Activated B cell treated with CpG ODN at 0.5 μM for 24 hours (primary cell): ENCODE results near the gene PJA2. TPM values are rescaled to one million over a fixed set of nuclear protein-coding genes. Genes with fewer than 3 reads are reported as not detected.

Source experiments
- ATAC-seq: fragments of 200-7000 bp; cut with Tn5 transposase; one replicate; pipeline ENCODE4 v1.10.0; 2021; ENCODE audit warnings: low read depth, mild to moderate bottlenecking, moderate library complexity
- CTCF ChIA-PET: fragments of 350-600 bp; sonication (Branson Sonifier 250); formaldehyde crosslinking; loops from one replicate; lab custom pipeline; 2021; ENCODE audit warnings: antibody characterized with exemption; lab: Charles Lee
- POLR2A ChIA-PET: fragments of 350-600 bp; sonication (Branson Sonifier 250); formaldehyde crosslinking; loops from one replicate; lab custom pipeline; 2021; ENCODE audit warnings: antibody characterized with exemption; lab: Charles Lee
- DNase-seq: peaks from one replicate; pipeline ENCODE4 v3.0.0; 2022
- H3K27ac Mint-ChIP-seq: one replicate; pipeline ENCODE4 v1.8.0; 2020; ENCODE audit warnings: mixed read lengths
- H3K27me3 Mint-ChIP-seq: one replicate; pipeline ENCODE4 v1.8.0; 2021; ENCODE audit warnings: mixed read lengths
- H3K36me3 Mint-ChIP-seq: one replicate; pipeline ENCODE4 v1.8.0; 2021; ENCODE audit warnings: low read depth, mixed read lengths
- H3K4me1 Mint-ChIP-seq: one replicate; pipeline ENCODE4 v1.8.0; 2021; ENCODE audit warnings: mixed read lengths
- H3K4me3 Mint-ChIP-seq: one replicate; pipeline ENCODE4 v1.8.0; 2020; ENCODE audit warnings: mild to moderate bottlenecking, mixed read lengths
- H3K9me3 Mint-ChIP-seq: one replicate; pipeline ENCODE4 v1.8.0; 2020; ENCODE audit warnings: mixed read lengths
- intact Hi-C: fragments of 100-400 bp; cut with micrococcal nuclease; formaldehyde crosslinking; loops from one replicate; pipeline ENCODE4 v1.15.1; 2024
- total RNA-seq: library from RNA; stranded (reverse); gene quantifications from 2 replicates; pipeline ENCODE4 v1.2.3, GENCODE V29; 2022
- TF ChIP-seq, protein P1 (sequence below): fragments of 200-600 bp; IDR thresholded peaks from one replicate; pipeline ENCODE4 v1.8.0; 2022; ENCODE audit warnings: antibody characterized with exemption, mild to moderate bottlenecking

PJA2 gene
- total RNA-seq, 1 donor from 2014 or later: 58.0 TPM

DNA sequence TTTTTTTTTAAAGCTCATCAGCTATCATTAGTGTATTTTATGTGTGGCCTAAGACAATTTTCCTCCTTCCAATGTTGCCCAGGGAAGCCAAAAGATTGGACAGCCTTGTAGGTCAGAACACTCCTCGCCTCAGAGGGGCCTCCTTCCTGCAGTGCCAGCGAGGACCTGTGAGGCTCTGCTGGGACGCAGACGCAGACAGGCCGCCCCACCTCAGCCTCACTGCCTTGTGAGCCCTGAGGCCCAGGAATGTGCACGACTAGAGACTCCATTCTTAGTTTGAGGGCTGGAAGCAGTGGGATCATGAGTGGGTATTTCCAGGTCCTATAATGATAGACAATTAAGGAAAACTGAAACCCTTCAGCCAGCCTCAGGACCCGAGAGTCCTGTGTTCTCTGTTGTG, 85.4 kb downstream of the PJA2 start:
- TF ChIP-seq, protein P1, sequence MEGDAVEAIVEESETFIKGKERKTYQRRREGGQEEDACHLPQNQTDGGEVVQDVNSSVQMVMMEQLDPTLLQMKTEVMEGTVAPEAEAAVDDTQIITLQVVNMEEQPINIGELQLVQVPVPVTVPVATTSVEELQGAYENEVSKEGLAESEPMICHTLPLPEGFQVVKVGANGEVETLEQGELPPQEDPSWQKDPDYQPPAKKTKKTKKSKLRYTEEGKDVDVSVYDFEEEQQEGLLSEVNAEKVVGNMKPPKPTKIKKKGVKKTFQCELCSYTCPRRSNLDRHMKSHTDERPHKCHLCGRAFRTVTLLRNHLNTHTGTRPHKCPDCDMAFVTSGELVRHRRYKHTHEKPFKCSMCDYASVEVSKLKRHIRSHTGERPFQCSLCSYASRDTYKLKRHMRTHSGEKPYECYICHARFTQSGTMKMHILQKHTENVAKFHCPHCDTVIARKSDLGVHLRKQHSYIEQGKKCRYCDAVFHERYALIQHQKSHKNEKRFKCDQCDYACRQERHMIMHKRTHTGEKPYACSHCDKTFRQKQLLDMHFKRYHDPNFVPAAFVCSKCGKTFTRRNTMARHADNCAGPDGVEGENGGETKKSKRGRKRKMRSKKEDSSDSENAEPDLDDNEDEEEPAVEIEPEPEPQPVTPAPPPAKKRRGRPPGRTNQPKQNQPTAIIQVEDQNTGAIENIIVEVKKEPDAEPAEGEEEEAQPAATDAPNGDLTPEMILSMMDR: no peak
- POLR2A ChIA-PET: no interaction called here
- Mint-ChIP-seq H3K27ac (no peak overlapping the region), H3K4me3 (no peak overlapping the region), H3K36me3 (peaks cover 30% of the 10 kb centered on the region), H3K9me3 (no peaks in the 10 kb centered on the region), H3K4me1 (no peaks in the 10 kb centered on the region), H3K27me3 (no peaks in the 10 kb centered on the region)
- CTCF ChIA-PET: no interaction called here
- intact Hi-C loops: no loop called here
- no peak for DNase-seq
- ATAC-seq: no peak

DNA sequence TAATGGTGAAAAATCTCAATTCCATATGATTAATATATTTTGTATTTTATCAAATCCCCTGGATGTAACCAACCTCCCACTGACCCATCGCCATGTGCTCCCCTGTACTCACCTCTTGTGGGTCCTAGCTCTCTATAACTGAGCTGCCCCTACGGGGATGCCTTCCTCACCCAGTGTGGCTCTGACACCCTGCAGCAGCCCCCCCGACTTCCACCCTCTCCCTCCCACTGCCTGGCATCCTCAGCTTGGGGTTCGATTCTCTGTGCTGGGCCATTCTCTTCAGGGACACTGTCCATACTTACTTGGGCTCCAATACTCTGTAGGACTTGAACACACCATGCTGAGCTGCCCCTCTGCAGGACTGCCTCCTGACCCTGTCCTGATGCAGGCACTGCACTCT, 87.1 kb downstream of the PJA2 start:
- POLR2A ChIA-PET: no interaction called here
- intact Hi-C loops: no loop called here
- CTCF ChIA-PET: no interaction called here
- H3K4me3 Mint-ChIP-seq: no peak overlapping the region
- TF ChIP-seq, protein P1: no peak
- ATAC-seq (no peak), DNase-seq (no peak)
- no peak overlapping the region for H3K27ac Mint-ChIP-seq
- H3K27me3 Mint-ChIP-seq: no peaks in the 10 kb centered on the region
- peaks cover 19% of the 10 kb centered on the region for H3K36me3 Mint-ChIP-seq
- no peaks in the 10 kb centered on the region for H3K9me3 Mint-ChIP-seq
- H3K4me1 Mint-ChIP-seq: no peaks in the 10 kb centered on the region

DNA sequence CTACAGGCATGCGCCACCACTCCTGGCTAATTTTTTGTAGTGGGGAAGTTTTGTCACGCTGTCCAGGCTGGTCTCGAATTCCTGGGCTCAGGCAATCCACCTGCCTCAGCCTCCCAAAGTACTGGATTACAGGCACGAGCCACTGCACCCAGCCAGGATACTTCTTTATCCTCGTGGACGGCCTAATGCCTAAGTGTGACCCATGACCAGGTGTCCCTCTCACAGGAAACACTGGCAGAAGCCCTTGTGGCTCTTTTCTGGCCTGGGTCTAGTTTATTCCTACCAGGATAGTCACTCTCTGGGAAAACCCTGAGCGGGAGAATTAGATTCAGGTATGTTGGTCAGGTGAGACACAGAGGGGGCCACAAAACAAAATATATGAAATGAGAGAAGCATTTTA, 90.4 kb downstream of the PJA2 start:
- DNase-seq (no peak), ATAC-seq (no peak)
- intact Hi-C loops: no loop called here
- Mint-ChIP-seq H3K27ac (no peak overlapping the region), H3K27me3 (no peaks in the 10 kb centered on the region), H3K4me1 (no peaks in the 10 kb centered on the region), H3K9me3 (no peaks in the 10 kb centered on the region), H3K36me3 (peaks cover 6% of the 10 kb centered on the region), H3K4me3 (no peak overlapping the region)
- TF ChIP-seq, protein P1: no peak
- ChIA-PET POLR2A (no interaction called here), CTCF (no interaction called here)

DNA sequence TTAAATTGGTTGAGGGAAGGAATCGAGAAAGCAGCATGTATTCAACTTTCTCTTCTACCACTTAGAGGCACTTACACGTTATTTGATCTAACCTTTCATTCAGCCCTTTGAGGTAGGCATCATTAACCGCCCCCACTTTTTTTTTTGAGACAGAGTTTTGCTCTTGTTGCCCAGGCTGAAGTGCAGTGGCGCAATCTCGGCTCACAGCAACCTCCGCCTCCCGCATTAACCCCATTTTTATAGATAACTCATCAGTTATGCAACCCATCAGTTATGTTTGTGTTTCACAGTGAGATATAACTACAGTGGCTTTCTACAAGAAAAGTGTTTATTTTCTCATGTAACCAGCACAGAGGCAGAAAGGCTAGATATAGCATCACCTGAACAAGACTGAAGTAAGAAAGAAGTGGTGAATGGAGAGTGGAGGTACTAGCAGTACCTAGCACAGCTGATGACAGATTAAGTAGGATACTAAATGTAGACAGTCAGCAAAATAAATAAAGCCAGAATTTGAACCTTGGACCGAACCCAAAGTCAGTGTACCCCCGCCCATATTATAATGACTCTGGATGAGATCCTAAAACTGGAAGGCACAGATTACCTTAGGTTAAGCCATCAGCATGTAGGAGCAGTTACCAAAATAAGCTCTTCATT, 91.2 kb downstream of the PJA2 start:
- intact Hi-C loops: no loop called here
- POLR2A ChIA-PET: no interaction called here
- CTCF ChIA-PET: no interaction called here
- DNase-seq (no peak), ATAC-seq (no peak)
- Mint-ChIP-seq H3K4me3 (no peak overlapping the region), H3K27ac (no peak overlapping the region), H3K4me1 (no peaks in the 10 kb centered on the region), H3K27me3 (no peaks in the 10 kb centered on the region), H3K36me3 (peaks cover 1% of the 10 kb centered on the region), H3K9me3 (no peaks in the 10 kb centered on the region)
- TF ChIP-seq, protein P1: no peak

DNA sequence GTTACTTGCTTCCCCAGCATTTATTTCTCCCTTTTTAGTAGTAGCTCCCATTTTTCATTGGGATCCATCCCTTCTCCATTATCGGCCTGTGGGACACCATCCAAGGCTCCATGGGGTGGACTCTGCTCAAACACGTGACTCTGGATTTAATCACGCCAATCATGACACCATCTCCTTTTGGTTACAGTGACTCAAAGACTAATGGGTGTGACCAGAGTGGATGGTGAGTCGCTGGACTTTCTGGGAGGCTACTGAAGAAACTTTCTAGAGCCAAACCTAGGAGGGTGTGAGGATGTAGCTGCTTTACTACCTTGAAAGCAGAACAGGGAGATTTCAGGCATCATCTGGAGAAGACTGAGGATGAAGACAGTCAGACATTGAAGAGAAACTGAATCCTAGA, 93.1 kb downstream of the PJA2 start:
- Mint-ChIP-seq H3K36me3 (no peaks in the 10 kb centered on the region), H3K4me1 (no peaks in the 10 kb centered on the region), H3K27ac (no peak overlapping the region), H3K4me3 (no peak overlapping the region), H3K9me3 (no peaks in the 10 kb centered on the region), H3K27me3 (no peaks in the 10 kb centered on the region)
- ATAC-seq (no peak), DNase-seq (no peak)
- ChIA-PET POLR2A (no interaction called here), CTCF (no interaction called here)
- TF ChIP-seq, protein P1: no peak
- intact Hi-C loops: no loop called here
